Right lobe of liver (tissue), 6 donors: ENCODE results near the gene GFER. TPM values are rescaled to one million over a fixed set of nuclear protein-coding genes. Genes with fewer than 3 reads are reported as not detected.

Experiments used
- ATAC-seq, 4 donors: fragments of 200-7000 bp; cut with Tn5 transposase; one replicate each; pipeline ENCODE4 v1.9.1; 2020; ENCODE audit warnings: mild to moderate bottlenecking in 4 of 4, moderate library complexity in 4 of 4
- DNase-seq, 3 donors: peaks; one replicate each; pipeline ENCODE4 v3.0.0-alpha.2; 2020
- H3K27ac ChIP-seq, 3 donors: fragments of 200-600 bp; one replicate each; pipeline ENCODE4 v1.8.0; 2022
- H3K27me3 ChIP-seq, 2 donors: fragments of 200-600 bp; one replicate each; pipeline ENCODE4 v1.8.0; 2022
- H3K36me3 ChIP-seq, 4 donors: fragments of 200-600 bp; sonication (generic) in 1 of 4; one replicate each; pipeline versions ENCODE4 v1.5.1 to v1.8.0; 2017 to 2022; ENCODE audit warnings: control low read depth in 1 of 4
- H3K4me1 ChIP-seq, 4 donors: fragments of 200-600 bp; sonication (generic) in 1 of 4; one replicate each; pipeline versions ENCODE4 v1.5.1 to v1.8.0; 2017 to 2022; ENCODE audit warnings: control low read depth in 1 of 4
- H3K4me3 ChIP-seq, 3 donors: fragments of 200-600 bp; one replicate each; pipeline ENCODE4 v1.8.0; 2022
- H3K9me3 ChIP-seq, 4 donors: fragments of 200-600 bp; sonication (generic) in 1 of 4; one replicate each; pipeline versions ENCODE4 v1.5.1 to v1.8.0; 2017 to 2022; ENCODE audit warnings: control low read depth in 1 of 4
- CTCF ChIP-seq, 4 donors: fragments of 200-600 bp in 3 of 4; fragments of 450-650 bp in 1 of 4; IDR thresholded peaks; one replicate each; pipeline versions ENCODE4 v1.5.1 to v1.8.0; 2016 to 2022; ENCODE audit warnings: antibody characterized with exemption in 4 of 4, mild to moderate bottlenecking in 2 of 4
- POLR2A ChIP-seq: fragments of 450-650 bp; IDR thresholded peaks from one replicate; pipeline ENCODE4 v1.6.1; 2017; ENCODE audit warnings: antibody characterized with exemption, mild to moderate bottlenecking
- WGBS: methylation state at CpG from one replicate; pipeline ENCODE4 v1.1.6; 2018; ENCODE audit warnings: low coverage, low lambda C conversion rate; ENCODE audit not compliant: insufficient coverage; ENCODE audit errors: missing lambda C conversion rate; 5-methylcytosine and 5-hydroxymethylcytosine counted together
- intact Hi-C, 2 donors: fragments of 100-400 bp; cut with DNase I; formaldehyde crosslinking; loops; one replicate each; pipeline versions ENCODE4 v1.11.2 to v1.14.1; 2022
- total RNA-seq, 6 experiments: library from RNA; depleted of rRNA in 2 of 6; stranded (reverse); fragments of >200 nt in 2 of 6; fragmentation: NEBNext Ultra II Directional in 3 of 6; extraction: Animal tissue kit (Norgen Biotek cat#: 25700) in 3 of 6; gene quantifications; one replicate each; pipeline versions ENCODE4 v1.1.0 to v1.2.4, GENCODE V29; 2016 to 2023
- donor health status: DM: no; HTN: yes; CAD: no.
- donor health status: DM: no; HTN: no; CAD: no.
- donor health status: DM: no; HTN: no; CAD: no.
- donor health status: DM: no; HTN: yes; CAD: no.
- donor health status: DM: no; HTN: yes; CAD: no.

The GFER gene
- total RNA-seq, 6 experiments from 2014 or later, result 16.1 to 18.6 (median 18.0) TPM

- no peak for TF ChIP-seq POLR2A
- no peak for TF ChIP-seq CTCF (IDR thresholded peaks at IDR 0.05)
- Histone ChIP-seq H3K27me3 (no peaks in the 10 kb centered on the region), H3K4me1 (peaks cover 0 to 18% (median 8%) of the 10 kb centered on the region in 4 donors), H3K9me3 (no peaks in the 10 kb centered on the region), H3K36me3 (peaks cover 0 to 17% (median 0%) of the 10 kb centered on the region in 4 donors), H3K4me3 (peak overlapping the region; percentile 75 to 98 (median 91)), H3K27ac (peak overlapping the region; percentile 39 to 78 (median 53))
- WGBS, result 26% methylated on average over 14 of the region's 19 CpGs
- ATAC-seq, result no peak
- intact Hi-C loops, result no loop called here
- DNase-seq, result no peak
Measured at GRCh38 chr16:1982991-1983543, 926 bp upstream of the GFER start.

- TF ChIP-seq POLR2A, result no peak
- TF ChIP-seq CTCF (IDR thresholded peaks at IDR 0.05), result no peak
- peaks cover 0 to 13% (median 0%) of the 10 kb centered on the region in 4 donors for H3K36me3 ChIP-seq
- 4% methylated on average over 24 of the region's 58 CpGs for WGBS
- peak overlapping the region; percentile 72 to 79 (median 78) for H3K27ac ChIP-seq
- H3K4me3 ChIP-seq, result peak overlapping the region; percentile 75 to 98 (median 91)
- peaks cover 0 to 18% (median 8%) of the 10 kb centered on the region in 4 donors for H3K4me1 ChIP-seq
- H3K27me3 ChIP-seq, result no peaks in the 10 kb centered on the region
- ATAC-seq (peak; percentile 4 to 41 (median 28)), DNase-seq (peak; percentile 69 to 79 (median 78))
- no peaks in the 10 kb centered on the region for H3K9me3 ChIP-seq
- intact Hi-C loops, result no loop called here
Measured at GRCh38 chr16:1984347-1985225, 593 bp downstream of the GFER start.

- peaks cover 0 to 18% (median 10%) of the 10 kb centered on the region in 4 donors for H3K4me1 ChIP-seq
- H3K27ac ChIP-seq, result no peak overlapping the region
- intact Hi-C loops, result no loop called here
- H3K36me3 ChIP-seq, result peaks cover 0 to 13% (median 0%) of the 10 kb centered on the region in 4 donors
- ATAC-seq, result no peak
- TF ChIP-seq POLR2A (no peak), CTCF (IDR thresholded peaks at IDR 0.05) (no peak)
- no CpG with 5 or more reads among the region's 14 CpGs for WGBS
- peaks cover 0 to 3% of the 10 kb centered on the region in 2 donors for H3K27me3 ChIP-seq
- peak overlapping the region in 1 of 3 donors; percentile 75 for H3K4me3 ChIP-seq
- DNase-seq, result no peak
- no peaks in the 10 kb centered on the region for H3K9me3 ChIP-seq
Measured at GRCh38 chr16:1985466-1986150, 1.6 kb downstream of the GFER start.

- no peaks in the 10 kb centered on the region for H3K9me3 ChIP-seq
- WGBS, result 89% methylated on average over 6 of the region's 10 CpGs
- H3K4me1 ChIP-seq, result peaks cover 0 to 23% (median 13%) of the 10 kb centered on the region in 4 donors
- no peak overlapping the region for H3K4me3 ChIP-seq
- ATAC-seq (no peak), DNase-seq (no peak)
- H3K27ac ChIP-seq, result no peak overlapping the region
- intact Hi-C loops, result no loop called here
- peaks cover 0 to 7% of the 10 kb centered on the region in 2 donors for H3K27me3 ChIP-seq
- TF ChIP-seq POLR2A (no peak), CTCF (IDR thresholded peaks at IDR 0.05) (no peak)
- peaks cover 0 to 13% (median 0%) of the 10 kb centered on the region in 4 donors for H3K36me3 ChIP-seq
Measured at GRCh38 chr16:1987198-1987597, 3.2 kb downstream of the GFER start.
